Measurements from ENCODE around the gene NME4. TPM values are rescaled to one million over a fixed set of nuclear protein-coding genes. Genes with fewer than 3 reads are reported as not detected.

The NME4 gene
- total and polyA plus RNA-seq, 3 donors from 2014 or later, result 79.2 to 107 (median 87.5) TPM

- WGBS, 2 donors, result 84 to 86% methylated on average over 5 to 10 of the region's 10 CpGs
- intact Hi-C loops (cut with DNase I; ENCODE audit: low total_unique reads), result no loop called here
- Histone ChIP-seq H3K4me3 (no peak overlapping the region), H3K36me3 (ENCODE audit: low read depth, missing control alignments) (no peaks in the 10 kb centered on the region), H3K9me3 (no peaks in the 10 kb centered on the region), H3K4me1 (no peaks in the 10 kb centered on the region), H3K27ac (no peak overlapping the region), H3K27me3 (no peaks in the 10 kb centered on the region)
- no peak for DNase-seq
- TF ChIP-seq CTCF (IDR thresholded peaks at IDR 0.05), result no peak
- TF ChIP-seq POLR2A (IDR thresholded peaks at IDR 0.05), result no peak
Measured at GRCh38 chr16:354971-355461, 42.0 kb upstream of the NME4 start.

DNA sequence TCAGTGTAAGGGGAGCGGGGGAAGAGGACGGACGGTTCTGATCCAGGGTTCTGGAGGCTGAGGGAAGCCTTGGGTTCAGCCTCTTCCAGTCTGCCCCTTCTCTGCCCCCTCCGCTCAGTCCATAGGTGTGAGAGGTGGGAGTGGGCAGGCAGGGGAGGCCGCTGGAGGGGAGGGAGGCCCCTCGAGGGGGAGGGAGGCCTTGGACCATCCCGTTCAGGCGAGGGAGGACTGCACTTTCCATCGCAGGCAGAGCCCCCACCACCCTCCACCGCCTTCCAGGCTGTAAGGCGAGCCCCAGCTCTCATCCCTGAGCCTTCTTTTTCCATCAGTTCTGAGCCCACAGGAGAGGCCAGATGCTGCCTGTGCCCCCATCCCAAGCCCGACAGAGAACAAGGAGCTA is 40.3 kb upstream of the NME4 start:
- intact Hi-C loops (cut with DNase I; ENCODE audit: low total_unique reads), result no loop called here
- WGBS, 2 donors, result 55 to 72% methylated on average over 6 to 12 of the region's 12 CpGs

DNA sequence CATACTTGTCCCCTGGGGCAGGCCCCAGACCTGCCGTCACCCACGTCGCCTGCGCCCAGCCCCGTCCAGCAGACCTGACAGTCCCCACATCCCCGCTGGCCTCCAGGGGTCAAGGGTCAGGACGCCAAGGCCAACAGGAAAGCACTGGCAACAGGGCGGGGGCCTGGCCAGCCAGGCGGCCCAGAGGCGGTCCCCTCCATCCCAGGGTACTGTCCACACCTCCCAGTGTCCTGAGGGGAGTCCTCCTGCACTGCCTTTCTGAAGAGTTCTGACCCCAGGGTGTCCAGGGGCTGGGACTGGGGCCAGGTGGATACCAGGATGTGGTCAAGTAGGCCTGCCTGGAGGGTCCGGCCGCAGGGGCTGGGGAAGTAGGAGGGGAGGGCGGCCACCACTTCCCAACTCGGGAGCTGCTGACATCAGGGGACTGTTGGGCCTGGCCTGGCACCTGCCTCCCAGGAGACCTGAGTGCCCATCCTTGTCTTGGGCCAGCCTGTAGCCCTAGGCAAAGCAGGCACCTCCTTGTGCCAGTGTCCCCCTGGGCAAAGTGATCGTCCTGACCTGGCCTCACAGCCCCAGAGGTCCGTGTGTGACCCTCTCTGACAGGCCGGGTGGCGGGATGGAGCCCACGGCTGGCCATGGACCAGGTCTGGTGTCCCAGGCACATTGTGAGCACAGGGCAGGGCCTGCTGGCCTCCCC is 37.8 kb upstream of the NME4 start:
- DNase-seq, result no peak
- H3K4me1 ChIP-seq, result no peaks in the 10 kb centered on the region
- 82 to 93% methylated on average over 6 to 19 of the region's 19 CpGs for WGBS, 2 donors
- H3K4me3 ChIP-seq, result no peak overlapping the region
- no peaks in the 10 kb centered on the region for H3K27me3 ChIP-seq
- intact Hi-C loops (cut with DNase I; ENCODE audit: low total_unique reads), result no loop called here
- no peak overlapping the region for H3K27ac ChIP-seq
- TF ChIP-seq POLR2A (IDR thresholded peaks at IDR 0.05), result no peak
- TF ChIP-seq CTCF (IDR thresholded peaks at IDR 0.05), result no peak
- H3K36me3 ChIP-seq (ENCODE audit: low read depth, missing control alignments), result no peaks in the 10 kb centered on the region
- H3K9me3 ChIP-seq, result no peaks in the 10 kb centered on the region

More for the DNA sequence above, 40.3 kb upstream of the NME4 start:
- DNase-seq, result no peak
- TF ChIP-seq POLR2A (IDR thresholded peaks at IDR 0.05), result no peak
- no peak for TF ChIP-seq CTCF (IDR thresholded peaks at IDR 0.05)
- H3K27ac ChIP-seq, result no peak overlapping the region
- no peak overlapping the region for H3K4me3 ChIP-seq
- no peaks in the 10 kb centered on the region for H3K36me3 ChIP-seq (ENCODE audit: low read depth, missing control alignments)
- H3K4me1 ChIP-seq, result no peaks in the 10 kb centered on the region
- no peaks in the 10 kb centered on the region for H3K9me3 ChIP-seq
- no peaks in the 10 kb centered on the region for H3K27me3 ChIP-seq

DNA sequence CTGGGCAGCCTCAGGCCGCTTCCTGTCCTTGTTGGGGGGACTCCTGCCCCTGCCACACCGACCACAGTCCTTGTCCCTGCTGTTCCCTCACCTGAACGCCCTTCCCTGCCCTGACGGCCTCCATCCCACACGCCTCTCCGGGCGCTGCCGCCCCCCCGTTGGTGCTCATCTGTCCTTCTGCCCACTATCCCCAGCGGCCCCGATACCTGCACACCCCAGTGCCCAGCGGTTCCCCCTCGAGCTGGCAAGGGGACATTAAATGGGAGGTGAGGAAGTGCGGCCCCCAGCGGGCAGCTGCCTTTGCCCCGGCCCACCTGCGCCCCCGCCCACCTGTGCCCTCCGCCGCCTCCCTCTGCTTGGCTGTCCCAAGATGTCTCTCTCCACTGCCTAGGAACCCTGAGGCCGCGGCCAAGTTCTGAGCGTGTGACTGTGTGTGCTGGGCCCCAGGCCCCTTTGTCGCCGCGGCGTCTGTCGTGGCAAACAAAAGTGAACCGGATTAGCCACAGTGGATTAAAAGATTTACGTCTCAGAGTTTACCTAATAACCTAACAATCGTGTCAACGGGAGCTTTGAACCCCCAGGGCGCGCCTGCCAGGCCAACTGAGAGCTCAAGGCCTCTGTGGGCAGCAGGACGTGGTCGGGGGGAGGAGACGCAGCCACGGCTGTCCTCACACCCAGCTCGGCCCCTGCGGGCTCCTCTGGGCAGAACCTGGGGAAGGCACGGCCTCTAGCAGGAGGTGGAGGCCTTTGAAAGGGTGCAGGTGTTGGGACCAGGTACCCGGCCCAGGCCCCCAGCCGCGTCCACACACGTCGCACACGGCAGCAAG is 36.9 kb upstream of the NME4 start:
- DNase-seq, result no peak
- intact Hi-C loops (cut with DNase I; ENCODE audit: low total_unique reads), result no loop called here
- H3K4me3 ChIP-seq, result no peak overlapping the region
- TF ChIP-seq POLR2A (IDR thresholded peaks at IDR 0.05), result no peak
- no peak for TF ChIP-seq CTCF (IDR thresholded peaks at IDR 0.05)
- H3K4me1 ChIP-seq, result no peaks in the 10 kb centered on the region
- no peaks in the 10 kb centered on the region for H3K36me3 ChIP-seq (ENCODE audit: low read depth, missing control alignments)
- WGBS, 2 donors, result 93% methylated on average over 40 to 47 of the region's 47 CpGs
- no peaks in the 10 kb centered on the region for H3K9me3 ChIP-seq
- H3K27ac ChIP-seq, result no peak overlapping the region
- no peaks in the 10 kb centered on the region for H3K27me3 ChIP-seq

Data from testis (tissue), 3 donors.